Common myeloid progenitor, CD34-positive (primary cell): ENCODE results near the gene SHC2.
"Not testable (repeated sequence)": the region's sequence is repeated elsewhere in the genome, so short reads cannot be mapped to it uniquely, and the experiment has no call there.

ENCODE experiments used
- CTCF ChIA-PET: fragments of 350-600 bp; sonication (Branson Sonifier 250); formaldehyde crosslinking; loops from one replicate; lab custom pipeline; 2021; ENCODE audit warnings: antibody characterized with exemption; lab: Charles Lee
- POLR2A ChIA-PET: fragments of 350-600 bp; sonication (Branson Sonifier 250); formaldehyde crosslinking; loops from one replicate; lab custom pipeline; 2021; ENCODE audit warnings: antibody characterized with exemption; lab: Charles Lee
- DNase-seq, 3 donors: peaks; one replicate each; pipeline versions ENCODE4 v3.0.0 to v3.0.0-alpha.2; 2013
- H3K27ac ChIP-seq, 2 experiments: 1 replicate in 1 of 2; 2 replicates in 1 of 2; pipeline ENCODE4 v1.7.0; 2013; ENCODE audit warnings: inconsistent platforms in 2 of 2, low read length in 2 of 2, mild to moderate bottlenecking in 2 of 2, low read depth in 1 of 2, moderate library complexity in 1 of 2; ENCODE audit not compliant: severe bottlenecking in 2 of 2, insufficient read depth in 1 of 2, poor library complexity in 1 of 2
- H3K27me3 ChIP-seq, 5 experiments: replicated peaks in 2 of 5; 1 replicate in 3 of 5; 2 replicates in 2 of 5; pipeline versions ENCODE4 v1.6.1 to v1.7.0; 2013; ENCODE audit warnings: low read length in 4 of 5, mild to moderate bottlenecking in 2 of 5, moderate library complexity in 2 of 5, inconsistent platforms in 1 of 5; ENCODE audit not compliant: insufficient read depth in 5 of 5, control insufficient read depth in 4 of 5
- H3K36me3 ChIP-seq, 4 experiments: 1 replicate in 2 of 4; 2 replicates in 2 of 4; pipeline versions ENCODE4 v1.6.1 to v1.7.0; 2013; ENCODE audit warnings: low read length in 3 of 4, control low read depth in 1 of 4, mild to moderate bottlenecking in 1 of 4; ENCODE audit not compliant: control insufficient read depth in 4 of 4, insufficient read depth in 4 of 4
- H3K4me1 ChIP-seq, 4 experiments: 1 replicate in 3 of 4; 2 replicates in 1 of 4; pipeline versions ENCODE4 v1.6.1 to v1.7.1; 2013; ENCODE audit warnings: low read length in 3 of 4, mild to moderate bottlenecking in 3 of 4, control low read depth in 1 of 4, inconsistent platforms in 1 of 4, moderate library complexity in 1 of 4; ENCODE audit not compliant: control insufficient read depth in 4 of 4, insufficient read depth in 4 of 4; ENCODE audit errors: control extremely low read depth in 1 of 4
- H3K4me3 ChIP-seq, 7 experiments: 1 replicate in 4 of 7; 2 replicates in 3 of 7; pipeline versions ENCODE4 v1.5.1 to v1.7.0; 2013; ENCODE audit warnings: mild to moderate bottlenecking in 7 of 7, low read length in 6 of 7, moderate library complexity in 6 of 7, inconsistent platforms in 2 of 7, low read depth in 2 of 7, control low read depth in 1 of 7; ENCODE audit not compliant: insufficient read depth in 4 of 7, control insufficient read depth in 1 of 7; ENCODE audit errors: extremely low read depth in 1 of 7
- H3K9me3 ChIP-seq, 5 experiments: 1 replicate in 4 of 5; 2 replicates in 1 of 5; pipeline versions ENCODE4 v1.6.1 to v1.7.1; 2013; ENCODE audit warnings: low read length in 4 of 5, mild to moderate bottlenecking in 2 of 5, inconsistent platforms in 1 of 5, low read depth in 1 of 5, moderate library complexity in 1 of 5; ENCODE audit not compliant: control insufficient read depth in 4 of 5, insufficient read depth in 2 of 5; ENCODE audit errors: control extremely low read depth in 1 of 5
- WGBS: methylation state at CpG from one replicate; pipeline ENCODE4 v1.1.5; 2013; ENCODE audit not compliant: insufficient coverage; 5-methylcytosine and 5-hydroxymethylcytosine counted together

The SHC2 gene

DNA sequence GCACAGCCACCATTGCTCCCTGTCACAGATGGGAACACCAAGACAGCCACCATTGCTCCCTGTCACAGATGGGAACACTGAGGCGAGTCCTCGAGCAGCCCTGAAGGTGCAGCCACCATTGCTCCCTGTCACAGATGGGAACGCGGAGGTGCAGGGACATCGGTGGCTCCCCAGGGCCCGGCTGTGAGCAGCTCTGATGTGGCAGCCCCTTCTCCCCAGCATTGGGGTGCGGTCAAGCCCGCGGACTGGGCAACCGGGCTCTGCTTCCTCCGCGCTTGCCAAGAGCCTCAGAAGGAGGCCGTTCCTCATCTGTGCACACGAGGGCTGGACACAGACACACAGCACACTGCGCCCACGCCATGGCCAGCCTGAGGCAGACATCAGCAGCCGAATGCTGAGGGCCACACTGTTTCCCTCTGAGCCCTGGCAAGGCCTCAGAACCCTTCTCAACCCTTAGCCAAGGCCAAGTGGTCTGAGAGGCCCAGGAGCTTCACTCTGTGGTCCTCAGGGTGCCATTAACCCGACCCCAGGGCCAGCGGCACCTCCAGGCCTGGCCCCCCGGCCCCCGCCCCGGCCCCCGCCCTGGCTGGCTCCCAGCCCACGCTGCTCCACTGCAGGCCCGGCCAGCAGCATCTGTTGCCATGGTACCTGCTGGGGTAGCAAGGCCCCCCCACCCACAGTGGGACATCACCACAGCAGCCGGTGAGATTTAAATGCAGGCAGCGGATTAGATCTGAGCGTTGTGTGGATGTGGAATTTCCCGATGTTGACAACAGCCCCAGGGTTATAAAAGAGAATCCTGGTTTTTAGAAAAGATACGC lies 70.2 kb downstream of the SHC2 start:
- Histone ChIP-seq H3K9me3 (peaks cover 0 to 9% (median 3%) of the 10 kb centered on the region in 5 experiments), H3K27ac (no peak overlapping the region), H3K27me3 (peaks cover 0 to 49% (median 13%) of the 10 kb centered on the region in 5 experiments), H3K4me3 (no peak overlapping the region), H3K36me3 (no peaks in the 10 kb centered on the region), H3K4me1 (no peaks in the 10 kb centered on the region)
- 91% methylated on average over 18 of the region's 30 CpGs for WGBS
- ChIA-PET POLR2A (no interaction called here), CTCF (no interaction called here)
- no peak for DNase-seq

DNA sequence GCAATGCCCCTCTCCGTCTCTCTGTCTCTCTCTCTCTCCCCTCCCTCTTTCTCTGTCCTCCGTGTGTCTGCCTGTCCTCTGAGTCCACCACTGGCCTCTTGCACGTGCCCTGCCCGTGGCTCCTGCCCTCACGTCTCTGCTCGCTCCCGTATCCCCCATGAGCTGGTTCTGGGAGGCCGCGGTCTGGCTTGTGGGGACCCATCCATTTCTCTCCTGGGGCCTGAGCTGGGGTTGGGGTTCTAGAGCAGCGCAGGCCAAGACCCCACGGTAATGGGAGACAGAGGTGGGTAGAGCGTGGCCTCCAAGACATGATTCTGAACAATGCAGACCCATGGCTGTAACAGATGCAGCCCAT lies 70.9 kb downstream of the SHC2 start:
- DNase-seq: no peak
- Histone ChIP-seq H3K36me3 (no peaks in the 10 kb centered on the region), H3K9me3 (peaks cover 0 to 5% (median 0%) of the 10 kb centered on the region in 5 experiments), H3K4me1 (no peaks in the 10 kb centered on the region), H3K4me3 (no peak overlapping the region), H3K27me3 (peaks cover 0 to 55% (median 13%) of the 10 kb centered on the region in 5 experiments), H3K27ac (no peak overlapping the region)
- ChIA-PET POLR2A (no interaction called here), CTCF (no interaction called here)
- WGBS: 79% methylated on average over 11 of the region's 12 CpGs

- H3K4me3 ChIP-seq: no peak overlapping the region
- no peak for DNase-seq
- POLR2A ChIA-PET: no interaction called here
- H3K27ac ChIP-seq: no peak overlapping the region
- H3K4me1 ChIP-seq: peaks cover 0 to under 1% (median 0%) of the 10 kb centered on the region in 4 experiments
- H3K36me3 ChIP-seq: no peaks in the 10 kb centered on the region
- peaks cover 0 to 5% (median 0%) of the 10 kb centered on the region in 5 experiments for H3K9me3 ChIP-seq
- CTCF ChIA-PET: no interaction called here
- H3K27me3 ChIP-seq: peaks cover 0 to 60% (median 14%) of the 10 kb centered on the region in 5 experiments
- WGBS: 72% methylated on average over 11 of the region's 21 CpGs
Measured at GRCh38 chr19:389255-389934, 71.4 kb downstream of the SHC2 start.

GRCh38 chr19:388691-389090 lies 72.1 kb downstream of the SHC2 start:
- Histone ChIP-seq H3K4me1 (peaks cover 0 to 8% (median 2%) of the 10 kb centered on the region in 4 experiments), H3K36me3 (no peaks in the 10 kb centered on the region), H3K9me3 (peaks cover 0 to 5% (median 0%) of the 10 kb centered on the region in 5 experiments), H3K27me3 (peaks cover 0 to 67% (median 19%) of the 10 kb centered on the region in 5 experiments), H3K4me3 (no peak overlapping the region), H3K27ac (no peak overlapping the region)
- CTCF ChIA-PET: interaction anchor here (0.6 kb wide), 1 partner anchor 11 kb away, joined by 3 read pairs; no protein-coding TSS in a partner anchor
- POLR2A ChIA-PET: no interaction called here
- DNase-seq: no peak
- 84% methylated on average over 13 of the region's 17 CpGs for WGBS

GRCh38 chr19:387777-388176 lies 73.1 kb downstream of the SHC2 start:
- Histone ChIP-seq H3K27me3 (peaks cover 0 to 75% (median 25%) of the 10 kb centered on the region in 5 experiments), H3K4me1 (peaks cover 0 to 8% (median 3%) of the 10 kb centered on the region in 4 experiments), H3K36me3 (no peaks in the 10 kb centered on the region), H3K4me3 (no peak overlapping the region), H3K27ac (no peak overlapping the region), H3K9me3 (no peaks in the 10 kb centered on the region)
- CTCF ChIA-PET: no interaction called here
- WGBS: 93% methylated on average over 6 of the region's 21 CpGs
- no peak for DNase-seq
- POLR2A ChIA-PET: interaction anchor here (0.6 kb wide), 1 partner anchor 40 kb away, joined by 4 read pairs; no protein-coding TSS in a partner anchor

GRCh38 chr19:386632-387301 lies 74.1 kb downstream of the SHC2 start:
- POLR2A ChIA-PET, H3K27ac ChIP-seq, H3K4me1 ChIP-seq, DNase-seq, H3K36me3 ChIP-seq, CTCF ChIA-PET, H3K4me3 ChIP-seq, H3K9me3 ChIP-seq: not testable (repeated sequence)
- peaks cover 0 to 75% (median 27%) of the 10 kb centered on the region in 5 experiments for H3K27me3 ChIP-seq
- 0% methylated on average over 1 of the region's 22 CpGs for WGBS
